Keratinocyte (primary cell): Measurements from ENCODE around the gene SLC40A1. TPM values are rescaled to one million over a fixed set of nuclear protein-coding genes. Genes with fewer than 3 reads are reported as not detected.

Experiments
- DNase-seq: peaks from one replicate; pipeline ENCODE4 v3.0.0-alpha.2; 2011; ENCODE audit warnings: low read depth, missing footprints, low spot score
- FAIRE-seq: peaks from 2 replicates; lab custom pipeline; 2011; peaks lifted over from hg19 to GRCh38; lab: Jason Lieb, UNC
- H2AFZ ChIP-seq: 2 replicates; pipeline ENCODE4 v1.6.0; 2012; ENCODE audit warnings: low read length, control low read depth, inconsistent platforms; ENCODE audit not compliant: control insufficient read depth
- H3K27ac ChIP-seq: 2 replicates; pipeline ENCODE4 v1.5.1; 2011; ENCODE audit warnings: low read length; ENCODE audit not compliant: control insufficient read depth, insufficient read depth
- H3K27me3 ChIP-seq: 3 replicates; pipeline ENCODE4 v1.6.0; 2011; ENCODE audit warnings: low read length; ENCODE audit not compliant: control insufficient read depth, insufficient read depth; ENCODE audit errors: extremely low read depth
- H3K36me3 ChIP-seq, 2 experiments: 2 replicates in 1 of 2; 3 replicates in 1 of 2; pipeline ENCODE4 v1.5.1; 2011; ENCODE audit warnings: low read length in 2 of 2, mild to moderate bottlenecking in 1 of 2; ENCODE audit not compliant: control insufficient read depth in 2 of 2, insufficient read depth in 2 of 2; ENCODE audit errors: extremely low read depth in 1 of 2
- H3K4me1 ChIP-seq: 3 replicates; pipeline ENCODE4 v1.5.1; 2011; ENCODE audit warnings: low read length; ENCODE audit not compliant: control insufficient read depth, insufficient read depth; ENCODE audit errors: extremely low read depth
- H3K4me2 ChIP-seq: 3 replicates; pipeline ENCODE4 v1.6.0; 2011; ENCODE audit warnings: low read depth, low read length; ENCODE audit not compliant: control insufficient read depth, insufficient read depth; ENCODE audit errors: extremely low read depth
- H3K4me3 ChIP-seq, 3 experiments: fragments of 200-600 bp in 1 of 3; sonication (generic) in 1 of 3; 2 replicates in 2 of 3; 3 replicates in 1 of 3; pipeline ENCODE4 v1.5.1; 2011 to 2016; ENCODE audit warnings: low read length in 3 of 3, mild to moderate bottlenecking in 3 of 3, control low read depth in 2 of 3, inconsistent platforms in 1 of 3, low read depth in 1 of 3, mixed read lengths in 1 of 3, mixed run types in 1 of 3, moderate library complexity in 1 of 3; ENCODE audit not compliant: control insufficient read depth in 2 of 3, insufficient read depth in 2 of 3; ENCODE audit errors: extremely low read depth in 1 of 3
- H3K79me2 ChIP-seq: 2 replicates; pipeline ENCODE4 v1.6.0; 2012; ENCODE audit warnings: low read length; ENCODE audit not compliant: control insufficient read depth, insufficient read depth
- H3K9ac ChIP-seq: 3 replicates; pipeline ENCODE4 v1.6.0; 2011; ENCODE audit warnings: low read length; ENCODE audit not compliant: control insufficient read depth, insufficient read depth; ENCODE audit errors: extremely low read depth
- H3K9me1 ChIP-seq: 3 replicates; pipeline ENCODE4 v1.6.0; 2011; ENCODE audit warnings: low read length; ENCODE audit not compliant: control insufficient read depth, insufficient read depth; ENCODE audit errors: extremely low read depth
- H3K9me3 ChIP-seq: 2 replicates; pipeline ENCODE4 v1.5.1; 2012; ENCODE audit warnings: low read depth, low read length; ENCODE audit not compliant: control insufficient read depth
- H4K20me1 ChIP-seq: 3 replicates; pipeline ENCODE4 v1.6.0; 2011; ENCODE audit warnings: low read length; ENCODE audit not compliant: control insufficient read depth, insufficient read depth; ENCODE audit errors: extremely low read depth
- EZH2 ChIP-seq: IDR thresholded peaks from one replicate; pipeline ENCODE4 v1.6.1; 2012; ENCODE audit warnings: inconsistent platforms, mild to moderate bottlenecking, low read length, moderate library complexity
- dilution Hi-C: fragments of 300-500 bp; cut with MboI; formaldehyde crosslinking; loops from one replicate; pipeline ENCODE4 v1.7.0; 2020; ENCODE audit warnings: low sequenced_read_pairs; ENCODE audit not compliant: extremely low pct_ligation_motif_present
- polyA plus RNA-seq, 5 experiments: library from polyadenylated mRNA; depleted of rRNA in 3 of 5; stranded (reverse) in 3 of 5; stranded (forward) in 1 of 5; unstranded in 1 of 5; fragments of >200 nt; gene quantifications; 1 replicate in 1 of 5; 2 replicates in 3 of 5; 3 replicates in 1 of 5; pipeline versions ENCODE4 v1.2.1 to v1.2.3, GENCODE V29; 2011 to 2012; ENCODE audit warnings: missing spikeins in 2 of 5, low read depth in 1 of 5, low replicate concordance in 1 of 5
- TF ChIP-seq, protein P1 (sequence below), 3 experiments: IDR thresholded peaks in 1 of 3; conservative IDR thresholded peaks in 1 of 3; optimal IDR thresholded peaks in 1 of 3; 2 replicates in 2 of 3; 3 replicates in 1 of 3; pipeline versions ENCODE3 to v1.5.1; 2011; ENCODE audit warnings: low read length in 3 of 3, mild to moderate bottlenecking in 3 of 3, moderate library complexity in 2 of 3, control low read depth in 1 of 3, inconsistent platforms in 1 of 3; ENCODE audit not compliant: insufficient read depth in 2 of 3; ENCODE audit errors: extremely low read depth in 1 of 3

The SLC40A1 gene
- polyA plus RNA-seq, 1 donor (not counting 4 experiments of a cell fraction or from before 2014, with no cell fraction given): 0.09 TPM

DNA sequence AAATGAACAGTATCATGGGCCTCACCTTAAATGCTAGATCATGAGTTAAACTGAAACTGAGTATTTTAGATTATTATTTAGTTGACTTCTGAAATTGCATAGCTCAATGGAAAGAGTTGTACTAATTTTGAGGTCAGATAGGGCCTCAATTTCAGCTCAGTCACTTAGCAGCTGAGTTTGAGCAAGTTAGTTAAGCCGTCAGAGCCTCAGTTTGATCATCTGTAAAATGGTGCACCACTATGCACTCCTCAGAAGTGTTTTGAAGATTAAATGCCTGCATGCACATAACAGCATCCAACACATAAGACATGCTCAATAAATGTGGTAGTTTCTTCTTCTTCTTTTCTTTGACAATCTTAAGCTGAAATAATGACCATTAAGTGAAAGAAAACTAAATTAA, 42.5 kb upstream of the SLC40A1 start:
- DNase-seq: no peak
- no peaks in the 10 kb centered on the region for H3K79me2 ChIP-seq
- TF ChIP-seq EZH2: no peak
- TF ChIP-seq, protein P1, sequence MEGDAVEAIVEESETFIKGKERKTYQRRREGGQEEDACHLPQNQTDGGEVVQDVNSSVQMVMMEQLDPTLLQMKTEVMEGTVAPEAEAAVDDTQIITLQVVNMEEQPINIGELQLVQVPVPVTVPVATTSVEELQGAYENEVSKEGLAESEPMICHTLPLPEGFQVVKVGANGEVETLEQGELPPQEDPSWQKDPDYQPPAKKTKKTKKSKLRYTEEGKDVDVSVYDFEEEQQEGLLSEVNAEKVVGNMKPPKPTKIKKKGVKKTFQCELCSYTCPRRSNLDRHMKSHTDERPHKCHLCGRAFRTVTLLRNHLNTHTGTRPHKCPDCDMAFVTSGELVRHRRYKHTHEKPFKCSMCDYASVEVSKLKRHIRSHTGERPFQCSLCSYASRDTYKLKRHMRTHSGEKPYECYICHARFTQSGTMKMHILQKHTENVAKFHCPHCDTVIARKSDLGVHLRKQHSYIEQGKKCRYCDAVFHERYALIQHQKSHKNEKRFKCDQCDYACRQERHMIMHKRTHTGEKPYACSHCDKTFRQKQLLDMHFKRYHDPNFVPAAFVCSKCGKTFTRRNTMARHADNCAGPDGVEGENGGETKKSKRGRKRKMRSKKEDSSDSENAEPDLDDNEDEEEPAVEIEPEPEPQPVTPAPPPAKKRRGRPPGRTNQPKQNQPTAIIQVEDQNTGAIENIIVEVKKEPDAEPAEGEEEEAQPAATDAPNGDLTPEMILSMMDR (optimal IDR thresholded peaks at IDR 0.05 in 1 of 3, IDR thresholded peaks at IDR 0.05 in 1 of 3, conservative IDR thresholded peaks at IDR 0.05 in 1 of 3; ENCODE audit: extremely low read depth in 1 of 3, insufficient read depth in 2 of 3, low read length in 3 of 3): no peak
- H3K9me3 ChIP-seq: no peaks in the 10 kb centered on the region
- H3K9ac ChIP-seq: no peak overlapping the region
- peak; percentile 59 for FAIRE-seq
- no peak overlapping the region for H3K27ac ChIP-seq
- H3K27me3 ChIP-seq: no peaks in the 10 kb centered on the region
- H3K36me3 ChIP-seq: no peaks in the 10 kb centered on the region
- no peak overlapping the region for H3K4me2 ChIP-seq
- no peaks in the 10 kb centered on the region for H3K4me1 ChIP-seq
- dilution Hi-C loops: no loop called here
- no peak overlapping the region for H3K4me3 ChIP-seq
- no peaks in the 10 kb centered on the region for H3K9me1 ChIP-seq
- H4K20me1 ChIP-seq: no peaks in the 10 kb centered on the region
- H2AFZ ChIP-seq: no peak overlapping the region

DNA sequence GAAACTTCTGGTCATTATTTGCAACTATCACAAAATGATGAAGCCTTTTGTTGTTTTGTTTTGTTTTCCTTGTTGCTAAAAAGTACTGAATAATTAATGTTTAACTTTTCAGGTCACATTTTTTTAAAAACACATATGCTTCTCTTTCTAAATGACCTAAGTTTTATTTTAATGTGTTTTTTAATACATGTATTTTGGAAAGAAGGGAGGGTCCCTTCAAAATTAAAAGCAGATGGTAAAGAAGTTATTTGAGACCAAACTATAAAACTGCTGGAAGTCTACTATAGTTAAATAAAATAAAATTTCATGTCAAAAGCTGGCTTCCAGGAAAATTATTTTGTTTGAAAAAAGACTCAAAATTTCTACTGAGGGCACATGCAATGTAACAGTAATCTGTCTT, 41.2 kb upstream of the SLC40A1 start:
- no peak for TF ChIP-seq EZH2
- TF ChIP-seq, protein P1 (optimal IDR thresholded peaks at IDR 0.05 in 1 of 3, IDR thresholded peaks at IDR 0.05 in 1 of 3, conservative IDR thresholded peaks at IDR 0.05 in 1 of 3; ENCODE audit: extremely low read depth in 1 of 3, insufficient read depth in 2 of 3, low read length in 3 of 3): no peak
- DNase-seq (no peak), FAIRE-seq (no peak)
- Histone ChIP-seq H3K27me3 (no peaks in the 10 kb centered on the region), H3K79me2 (no peaks in the 10 kb centered on the region), H3K9me3 (no peaks in the 10 kb centered on the region), H3K36me3 (no peaks in the 10 kb centered on the region), H3K9me1 (no peaks in the 10 kb centered on the region), H3K4me3 (no peak overlapping the region), H4K20me1 (no peaks in the 10 kb centered on the region), H3K4me2 (no peak overlapping the region), H2AFZ (no peak overlapping the region), H3K27ac (no peak overlapping the region), H3K9ac (no peak overlapping the region), H3K4me1 (no peaks in the 10 kb centered on the region)
- dilution Hi-C loops: no loop called here
